Stimulated activated CD8-positive, alpha-beta memory T cell treated with anti-CD3 and anti-CD28 coated beads, Interleukin-12 subunit alpha, Interleukin-12 subunit beta, amount 100 ng/mL, for 1 hour (primary cell): ENCODE measurements around the gene TES.

Experiments used
- DNase-seq: peaks from one replicate; pipeline ENCODE4 v3.0.0-alpha.2; 2020; ENCODE audit warnings: low read depth

Gene TES

DNA sequence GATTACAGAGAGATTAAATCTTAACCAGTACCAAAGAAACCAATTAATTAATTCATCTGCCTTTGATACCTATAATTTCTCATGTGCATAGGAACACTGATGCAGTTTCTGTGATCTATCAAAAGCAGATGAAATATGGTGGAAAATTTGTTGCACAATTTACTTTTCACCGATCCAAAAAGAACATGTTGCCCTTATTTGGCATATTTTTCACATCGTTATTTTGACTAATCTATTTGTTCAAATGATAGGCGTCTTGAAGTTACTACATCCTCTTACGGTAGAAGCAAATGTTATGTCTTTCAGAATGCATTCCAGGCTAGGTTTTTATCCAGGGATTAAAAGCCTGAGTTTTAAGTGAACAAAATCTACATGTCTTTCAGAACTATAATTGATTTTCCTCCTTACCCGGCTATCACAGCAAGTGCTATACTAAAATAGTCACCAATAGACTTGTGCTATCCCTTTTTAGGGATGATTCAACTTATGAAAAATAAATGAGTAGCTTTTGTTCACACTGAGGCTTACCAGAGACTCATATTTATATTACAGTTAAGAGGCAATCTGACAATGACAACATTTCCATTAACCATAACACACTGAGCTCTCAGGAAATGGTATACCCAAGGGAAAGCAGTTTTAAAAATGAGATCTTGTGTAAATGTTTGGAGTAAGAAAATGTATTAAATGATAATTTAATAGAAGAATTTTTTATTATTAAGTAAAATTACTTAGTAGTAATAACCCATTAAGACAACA, 16.8 kb upstream of the TES start:
- DNase-seq = no peak

- no peak for DNase-seq
Observed at GRCh38 chr7:116194115-116194514, 16.2 kb upstream of the TES start.

DNA sequence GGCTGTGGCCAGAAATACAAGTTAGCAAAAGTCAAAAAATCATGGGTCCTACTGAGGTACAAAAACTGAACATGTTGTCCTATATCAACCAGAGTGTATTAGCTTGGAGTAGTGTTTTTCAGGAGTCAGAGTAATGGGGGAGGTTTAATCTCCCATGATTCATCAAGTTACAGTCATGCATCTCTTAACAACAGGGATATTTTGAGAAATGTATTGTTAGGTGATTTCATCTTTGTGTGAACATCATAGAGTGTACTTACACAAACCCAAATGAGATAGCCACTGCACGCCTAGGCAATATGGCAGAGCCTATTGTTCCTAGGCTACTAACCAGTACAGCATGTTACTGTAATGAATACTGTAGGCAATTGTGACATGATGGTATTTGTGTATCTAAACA, 14.9 kb upstream of the TES start:
- DNase-seq = no peak

DNA sequence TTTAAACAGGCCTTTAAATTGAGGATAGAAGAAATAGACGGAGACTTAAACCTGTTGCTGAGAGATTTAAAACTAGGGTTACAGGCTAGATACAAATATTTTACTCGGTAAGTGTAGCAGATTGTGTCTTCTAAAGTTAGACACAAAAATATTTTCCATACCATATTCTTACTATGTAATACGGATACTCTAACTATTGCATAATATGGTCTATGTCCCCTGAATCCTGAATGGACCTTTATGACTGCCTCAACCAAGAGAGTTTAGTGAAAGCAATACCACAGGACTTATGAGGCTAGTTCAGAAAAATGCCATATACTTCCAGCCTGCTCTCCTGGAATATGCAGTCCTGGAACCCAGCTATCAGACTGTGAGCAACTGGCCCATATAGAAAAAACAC, 13.4 kb upstream of the TES start:
- DNase-seq = no peak

DNA sequence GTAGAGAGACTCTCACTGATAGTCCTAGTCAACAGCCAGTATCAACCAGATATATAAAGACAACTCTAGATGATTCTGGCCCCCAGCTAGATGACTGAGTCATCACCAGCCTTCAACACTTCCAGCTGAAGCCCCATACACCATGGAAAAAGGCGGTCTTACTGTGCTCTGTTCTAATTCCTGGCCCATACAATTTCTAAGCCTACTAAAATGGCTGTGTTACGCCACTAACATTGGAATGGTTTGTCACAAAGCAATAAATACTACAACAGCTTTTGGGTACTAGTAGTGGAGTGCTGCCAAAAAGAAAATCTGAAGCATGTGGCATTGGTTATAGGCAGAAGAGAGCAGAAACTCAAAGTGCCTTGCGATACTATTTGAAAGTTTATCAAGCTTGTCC, 13.0 kb upstream of the TES start:
- no peak for DNase-seq

DNA sequence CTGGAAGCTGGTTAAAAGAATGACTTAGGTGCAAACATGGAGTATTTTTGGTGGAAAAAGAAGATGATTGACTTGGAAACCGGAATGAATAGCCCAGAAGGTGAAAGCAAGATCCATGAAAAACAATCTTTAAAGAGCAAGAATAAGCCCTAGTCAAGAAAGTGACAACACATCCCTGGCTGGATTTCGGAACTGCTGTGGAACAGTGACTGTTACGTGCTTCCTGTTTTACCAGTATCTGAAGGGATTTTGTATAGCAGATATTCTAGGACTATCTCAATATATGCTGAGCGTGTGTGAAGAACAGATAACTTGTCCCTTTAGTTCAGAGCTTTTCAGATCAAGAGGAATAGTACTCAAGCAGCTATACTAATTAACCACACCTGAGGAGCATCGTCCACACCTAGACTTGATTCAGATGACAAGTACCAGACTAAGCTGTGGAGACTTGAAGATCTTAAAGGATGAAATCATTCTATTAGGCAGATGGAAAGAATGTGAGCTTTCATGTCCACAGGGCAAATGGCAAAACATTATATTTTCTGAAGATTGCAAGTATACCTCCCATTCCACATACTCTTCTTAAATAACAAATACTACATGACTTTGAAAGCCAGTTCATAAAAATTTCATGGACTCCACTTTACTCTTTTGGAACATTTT, 11.5 kb upstream of the TES start:
- DNase-seq = no peak

DNA sequence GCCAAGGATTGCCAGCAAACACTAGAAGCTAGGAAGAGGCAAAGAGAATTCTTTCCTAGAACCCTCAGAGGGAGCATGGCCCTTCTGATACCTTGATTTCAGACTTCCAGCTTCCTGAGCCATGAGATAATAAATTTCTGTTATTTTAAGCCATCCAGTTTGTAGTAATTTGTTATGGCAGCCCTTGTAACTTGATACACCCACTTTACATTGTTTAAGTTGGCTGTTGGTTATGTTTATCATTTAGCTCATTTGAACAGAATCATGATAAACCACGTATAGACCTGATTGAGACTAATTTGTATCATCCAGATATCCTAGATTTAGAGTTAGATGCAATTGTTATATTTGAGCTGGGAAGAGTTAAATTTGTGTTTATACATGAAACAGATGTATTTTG, 9.4 kb upstream of the TES start:
- DNase-seq = no peak

DNA sequence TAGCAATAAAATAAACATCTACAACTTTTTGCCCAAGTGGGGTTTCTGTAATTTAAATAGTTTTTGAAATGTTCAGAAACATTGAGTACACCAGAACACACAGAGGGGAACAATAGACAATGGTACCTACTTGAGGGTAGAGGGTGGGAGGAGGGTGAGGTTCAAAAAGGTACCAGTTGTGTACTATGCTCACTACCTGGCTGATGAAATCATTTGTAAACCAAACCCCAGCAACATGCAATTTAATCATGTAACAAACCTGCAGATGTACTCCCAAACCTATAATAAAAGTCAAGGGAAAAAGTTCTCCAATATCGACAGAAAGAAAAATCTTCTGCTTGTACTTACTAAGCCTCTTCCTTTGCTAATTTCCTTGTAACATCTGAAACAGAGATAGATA, 4.2 kb upstream of the TES start:
- no peak for DNase-seq

- no peak for DNase-seq
Observed at GRCh38 chr7:116208919-116209318, 1.4 kb upstream of the TES start.

DNA sequence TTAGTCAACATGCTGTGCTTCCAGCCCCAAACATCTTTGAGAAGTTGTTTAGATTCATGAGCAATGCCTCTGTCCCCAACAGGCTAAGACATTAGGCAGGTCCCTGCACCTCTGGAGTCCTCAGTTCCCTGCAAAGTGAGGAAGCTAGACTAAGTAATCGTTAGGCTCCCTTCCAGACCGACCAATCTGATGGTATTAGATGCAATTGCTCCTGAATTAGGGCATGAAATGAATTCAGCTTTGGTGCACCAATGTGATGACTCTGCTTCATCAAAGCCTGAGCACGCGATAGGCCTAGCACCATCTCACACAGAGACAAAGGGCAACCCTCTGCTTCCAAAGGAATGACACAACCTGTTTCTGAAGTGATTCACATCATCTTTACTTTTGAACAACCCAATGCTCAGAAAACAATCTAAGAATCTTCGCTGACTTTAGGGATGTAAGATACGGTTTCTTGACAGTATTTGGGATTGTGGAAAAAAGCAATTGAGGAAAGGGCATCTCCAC, 723 bp upstream of the TES start:
- DNase-seq = no peak

DNA sequence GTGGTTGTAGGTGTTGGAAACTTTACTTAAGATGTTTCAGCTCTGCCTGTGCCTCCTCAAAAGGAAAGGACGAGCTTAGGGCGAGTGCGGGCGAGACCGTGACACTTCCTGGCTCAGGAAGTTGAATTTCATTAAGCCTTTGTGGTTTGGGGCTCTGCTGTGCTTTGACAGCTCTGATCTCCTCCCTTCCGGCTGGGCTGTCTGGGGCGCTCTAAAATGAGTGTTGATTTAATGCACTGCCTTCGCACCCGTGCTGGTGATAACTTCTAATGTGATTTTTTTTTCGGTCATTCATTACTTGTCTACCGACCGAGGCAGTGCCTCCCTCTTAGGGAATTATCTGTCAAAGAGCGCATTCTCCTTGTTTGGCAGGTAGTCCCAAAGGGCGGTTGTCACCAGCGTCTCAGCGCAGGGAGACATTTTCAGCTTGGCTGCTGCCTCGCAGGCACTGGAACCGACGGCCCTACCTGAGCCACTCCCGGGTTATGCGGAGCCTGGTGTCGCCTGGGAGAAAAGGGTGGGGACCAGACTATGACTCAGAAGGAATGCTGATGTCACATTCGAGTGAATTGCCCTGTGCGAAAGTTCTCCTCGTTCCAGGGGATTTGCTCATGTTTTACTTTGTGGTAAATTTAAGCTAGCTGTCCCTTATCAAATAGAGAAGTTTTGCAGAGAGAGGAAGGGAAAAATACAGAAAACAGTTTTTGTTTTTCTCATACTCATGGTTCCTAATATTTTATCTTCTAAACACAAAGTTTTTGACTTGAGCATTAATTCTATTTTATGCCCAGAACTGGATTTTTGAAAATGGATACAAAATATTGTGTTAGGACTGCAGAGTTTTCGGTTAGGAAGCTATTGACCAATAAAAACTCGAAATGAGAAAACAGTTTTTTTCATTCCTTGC, 920 bp downstream of the TES start:
- DNase-seq = peak; percentile 65

- no peak for DNase-seq
Observed at GRCh38 chr7:116211913-116212596, 1.7 kb downstream of the TES start.

GRCh38 chr7:116212869-116213268, 2.5 kb downstream of the TES start:
- DNase-seq = no peak

GRCh38 chr7:116213361-116214130, 3.2 kb downstream of the TES start:
- DNase-seq = no peak

DNA sequence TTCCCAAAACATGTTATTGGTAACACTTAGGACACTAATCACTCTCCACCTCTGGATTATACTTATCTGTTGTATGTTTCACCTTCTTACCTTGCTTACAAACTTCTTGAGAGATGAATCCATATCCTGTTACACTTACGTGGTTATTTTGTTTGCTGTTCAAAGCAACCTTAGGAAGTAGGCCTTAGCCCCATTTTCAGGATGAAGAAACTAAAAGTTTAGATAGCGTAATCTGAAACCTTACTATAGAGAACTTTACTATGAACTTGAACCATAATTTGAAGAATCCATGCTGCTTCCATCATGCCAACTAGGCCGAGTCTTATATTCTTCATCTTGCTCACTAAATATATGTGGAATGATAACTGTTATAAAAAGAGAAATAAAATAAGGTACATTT, 4.6 kb downstream of the TES start:
- no peak for DNase-seq

DNA sequence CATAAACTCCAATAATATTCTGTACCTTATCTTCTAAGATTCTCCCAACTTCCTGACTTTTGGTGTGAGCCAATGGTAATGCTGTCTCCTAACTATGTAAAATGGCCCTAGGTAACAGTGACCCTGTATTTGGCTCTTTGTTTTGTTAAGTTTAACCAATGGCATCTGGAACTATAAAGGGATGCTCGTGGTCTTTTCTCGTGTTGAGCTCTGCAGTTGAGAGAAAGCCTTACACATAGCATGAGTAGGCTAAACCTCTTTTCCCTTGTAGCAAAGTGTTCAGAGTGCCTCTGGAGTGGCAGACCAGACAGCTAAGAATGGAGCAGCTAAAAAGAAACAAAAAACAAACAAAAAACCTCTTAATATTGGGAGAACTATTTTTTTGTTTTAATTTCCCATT, 5.2 kb downstream of the TES start:
- DNase-seq = no peak

GRCh38 chr7:116216956-116217571, 6.7 kb downstream of the TES start:
- DNase-seq = no peak

GRCh38 chr7:116218051-116218645, 7.8 kb downstream of the TES start:
- no peak for DNase-seq

DNA sequence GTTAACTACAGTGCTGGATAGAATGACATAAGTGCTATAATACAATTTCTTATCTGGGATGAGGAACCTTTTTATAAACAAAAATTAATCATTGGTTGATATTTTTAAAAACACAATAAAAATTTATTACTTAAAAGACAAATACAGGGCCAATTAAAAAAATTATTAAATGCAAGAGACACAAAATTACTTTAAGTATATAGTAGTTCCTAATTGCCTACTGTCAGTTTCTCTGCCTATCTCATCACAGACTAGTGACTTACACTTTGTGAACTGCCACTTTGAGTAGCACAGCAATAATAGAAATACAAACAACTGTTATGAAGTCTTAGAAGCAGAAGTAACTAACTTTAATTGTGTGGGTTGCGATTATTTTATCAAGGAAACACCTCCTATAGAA, 8.4 kb downstream of the TES start:
- DNase-seq = no peak

- no peak for DNase-seq
Observed at GRCh38 chr7:116219288-116219687, 8.9 kb downstream of the TES start.
